NT2/D1 (cell line): ENCODE data around the gene MAST4.

ENCODE experiments used
- SUZ12 ChIP-seq: IDR thresholded peaks from 2 replicates; pipeline ENCODE4 v1.6.1; 2011; ENCODE audit not compliant: insufficient read length, insufficient read depth; ENCODE audit errors: extremely low read depth
- YY1 ChIP-seq: IDR thresholded peaks from 2 replicates; pipeline ENCODE4 v1.6.1; 2011; ENCODE audit not compliant: insufficient read length, insufficient read depth

- TF ChIP-seq SUZ12 (no peak), YY1 (no peak)
Observed at GRCh38 chr5:66582499-66583165, 13.6 kb upstream of the MAST4 start.
